GM21367 (cell line): ENCODE measurements around the gene DEXI.
"Not testable (repeated sequence)": the region's sequence is repeated elsewhere in the genome, so short reads cannot be mapped to it uniquely, and the experiment has no call there.

ENCODE experiments used
- ATAC-seq: cut with Tn5 transposase; IDR thresholded peaks from one replicate; pipeline ENCODE4 v1.9.1; 2021; ENCODE audit not compliant: unreplicated experiment

DEXI gene

DNA sequence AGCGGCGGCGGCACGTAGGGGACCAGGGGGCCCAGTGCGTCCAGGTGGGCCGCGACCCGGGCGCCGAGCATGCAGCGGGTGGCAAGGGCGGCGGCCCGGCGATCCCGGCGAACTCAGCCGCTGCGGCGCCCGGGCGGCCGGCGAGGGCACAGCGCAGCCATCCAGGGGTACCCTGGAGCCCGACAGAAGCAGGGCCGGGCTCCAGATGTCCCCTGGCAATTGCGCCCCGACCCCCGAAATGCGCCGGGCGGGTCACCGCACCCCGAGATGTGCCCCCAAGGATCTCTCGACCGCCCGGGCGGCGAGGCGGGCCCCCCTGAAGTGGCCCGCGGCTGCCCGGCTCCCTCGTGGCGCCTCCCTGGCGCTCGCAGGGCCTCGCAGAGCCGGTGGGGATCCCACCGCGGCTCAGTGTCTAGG is 325 bp downstream of the DEXI start:
- not testable (repeated sequence) for ATAC-seq

DNA sequence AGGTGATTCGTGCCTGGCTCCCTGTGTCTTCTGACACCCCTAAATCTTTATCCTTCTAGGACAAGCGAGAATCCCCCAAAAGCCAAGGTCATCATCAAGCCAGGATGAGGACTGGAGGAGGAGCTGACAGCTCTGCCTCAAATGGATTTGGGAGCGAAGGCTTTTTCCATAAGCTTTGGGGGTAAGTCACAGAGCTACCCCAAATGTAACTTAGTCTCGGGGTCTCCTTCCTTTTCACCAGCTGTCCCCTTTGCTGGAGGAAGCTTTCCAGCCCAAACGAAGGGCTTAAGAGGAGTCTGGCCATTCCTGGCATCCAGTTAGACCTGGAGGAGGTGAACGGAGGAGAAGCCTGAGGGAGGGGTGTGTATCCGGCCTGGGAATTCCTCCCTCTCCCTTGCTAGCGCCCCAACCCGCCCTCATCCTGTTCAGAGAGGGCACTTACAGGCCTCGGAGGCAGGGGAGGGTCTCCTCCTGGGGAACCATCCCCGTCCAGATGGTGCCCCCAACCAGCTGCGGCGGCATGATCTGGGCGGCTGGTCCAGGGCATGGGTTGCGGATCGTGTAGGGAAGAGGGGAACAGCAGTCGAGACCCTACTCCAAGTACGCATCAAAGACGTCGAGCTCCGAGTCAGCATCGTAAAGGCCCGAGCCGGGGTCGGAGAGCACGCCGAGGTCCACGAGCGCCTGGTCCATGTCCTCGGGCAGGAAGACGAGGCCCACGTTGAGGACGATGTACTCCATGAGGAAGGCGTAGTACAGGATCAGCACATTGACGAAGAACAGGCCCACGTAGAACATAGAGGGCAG is 938 bp downstream of the DEXI start:
- ATAC-seq, result no peak

DNA sequence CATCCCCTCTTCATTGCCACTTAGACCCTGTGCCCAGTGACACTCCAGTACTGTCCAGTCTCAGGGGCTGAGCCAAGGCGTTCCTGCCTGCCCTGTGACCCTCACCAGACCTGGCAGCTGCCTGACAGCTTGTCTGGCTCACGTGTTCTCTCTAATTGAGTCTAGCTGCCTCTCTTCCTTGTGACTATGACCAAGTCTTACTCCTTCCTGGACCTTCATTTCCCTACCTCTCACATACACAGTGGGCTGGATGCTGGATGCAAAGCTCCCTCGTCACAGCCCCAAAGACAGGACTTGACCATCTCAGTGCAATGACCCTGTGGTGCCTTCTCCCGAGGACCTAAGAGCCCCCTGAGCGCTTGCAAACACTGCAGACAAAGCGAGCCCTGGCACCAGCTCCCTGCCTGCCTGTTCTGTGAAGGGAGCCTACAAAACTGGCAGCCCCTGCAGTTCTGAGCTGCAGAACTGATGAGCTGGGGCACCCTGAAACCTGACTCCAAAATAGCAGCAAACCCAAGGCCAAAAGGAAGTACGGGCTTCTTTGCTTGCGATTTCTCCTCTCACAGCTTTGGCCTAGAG is 1.7 kb downstream of the DEXI start:
- ATAC-seq, result no peak

GRCh38 chr16:10939649-10940234 is 2.5 kb downstream of the DEXI start:
- no peak for ATAC-seq

DNA sequence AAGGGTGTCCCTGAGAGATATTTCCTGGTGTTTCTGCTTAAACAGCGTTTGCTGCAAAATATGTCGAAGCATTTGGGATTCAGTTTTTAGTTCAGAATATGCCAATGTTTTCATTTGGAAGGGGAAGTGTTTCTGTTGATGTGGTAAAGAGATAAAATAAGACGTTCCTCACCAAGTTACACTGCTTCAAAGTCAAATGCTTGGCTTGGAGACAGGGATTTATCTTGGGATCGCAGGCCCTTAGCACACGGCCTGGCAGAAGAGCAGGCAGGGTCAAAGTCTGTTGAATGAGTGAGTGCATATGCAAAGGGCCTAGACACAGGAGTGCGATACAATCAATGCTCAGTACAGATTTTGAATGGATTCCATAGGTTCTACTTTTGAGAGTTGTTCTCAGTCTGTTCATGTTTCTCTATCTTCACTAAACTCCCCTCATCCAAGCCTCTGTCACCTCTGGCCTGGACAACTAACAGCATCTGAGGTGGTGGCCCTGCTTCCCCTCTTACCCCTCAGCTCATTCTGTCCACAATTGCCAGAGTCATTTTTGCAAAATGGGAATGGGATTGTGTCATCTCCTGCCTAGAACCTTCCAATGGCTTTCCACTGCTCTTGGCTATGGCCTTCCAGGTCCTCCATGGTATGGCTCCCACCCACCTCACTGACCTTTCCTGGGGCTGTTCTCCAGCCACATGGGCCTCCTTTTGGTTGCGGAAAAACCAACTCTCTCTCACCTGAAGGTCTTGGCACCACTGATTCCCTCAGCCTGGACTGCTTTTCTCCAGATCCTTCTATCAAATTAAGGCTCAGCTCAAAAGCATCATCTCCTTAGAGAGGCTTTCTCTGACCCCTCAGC is 3.2 kb downstream of the DEXI start:
- ATAC-seq, result no peak

- ATAC-seq, result no peak
These were observed 3.9 kb downstream of the DEXI start for GRCh38 chr16:10938321-10938720.

GRCh38 chr16:10937068-10937859 is 5.0 kb downstream of the DEXI start:
- ATAC-seq, result no peak

DNA sequence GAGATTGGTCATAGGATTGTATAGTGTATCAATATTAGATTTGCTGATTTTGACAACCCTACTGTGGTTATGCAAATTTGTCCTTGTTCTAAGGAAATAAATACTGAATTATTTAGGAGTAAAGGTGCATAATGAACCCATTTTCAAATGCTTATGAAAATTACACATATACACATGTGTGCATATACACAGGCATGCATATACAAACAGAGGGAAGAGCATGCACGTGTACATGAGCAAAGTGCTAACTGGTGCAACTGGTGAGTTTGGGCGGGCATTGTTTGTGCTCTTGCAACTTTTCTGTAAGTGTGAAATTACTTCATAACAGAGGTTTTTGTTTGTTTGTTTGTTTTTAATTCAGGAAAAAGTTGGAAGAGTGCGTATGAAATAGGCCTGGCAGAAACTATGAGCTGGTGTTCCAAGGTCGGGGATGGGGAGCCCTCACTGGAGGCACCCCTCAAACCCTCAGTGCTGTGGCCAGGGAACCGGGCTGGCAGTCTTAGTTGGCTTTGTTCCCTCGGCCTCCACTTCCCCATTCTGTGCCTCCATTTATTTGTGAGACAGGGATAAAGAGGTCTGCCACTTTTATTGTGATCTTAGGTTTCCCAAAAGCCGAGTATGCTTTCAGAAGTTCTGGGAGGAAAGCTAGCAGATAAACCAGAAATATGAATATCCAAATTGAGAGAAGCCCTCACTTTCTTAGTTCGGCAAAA is 5.8 kb downstream of the DEXI start:
- no peak for ATAC-seq

- ATAC-seq, result no peak
These were observed 6.9 kb downstream of the DEXI start for GRCh38 chr16:10935226-10935915.

DNA sequence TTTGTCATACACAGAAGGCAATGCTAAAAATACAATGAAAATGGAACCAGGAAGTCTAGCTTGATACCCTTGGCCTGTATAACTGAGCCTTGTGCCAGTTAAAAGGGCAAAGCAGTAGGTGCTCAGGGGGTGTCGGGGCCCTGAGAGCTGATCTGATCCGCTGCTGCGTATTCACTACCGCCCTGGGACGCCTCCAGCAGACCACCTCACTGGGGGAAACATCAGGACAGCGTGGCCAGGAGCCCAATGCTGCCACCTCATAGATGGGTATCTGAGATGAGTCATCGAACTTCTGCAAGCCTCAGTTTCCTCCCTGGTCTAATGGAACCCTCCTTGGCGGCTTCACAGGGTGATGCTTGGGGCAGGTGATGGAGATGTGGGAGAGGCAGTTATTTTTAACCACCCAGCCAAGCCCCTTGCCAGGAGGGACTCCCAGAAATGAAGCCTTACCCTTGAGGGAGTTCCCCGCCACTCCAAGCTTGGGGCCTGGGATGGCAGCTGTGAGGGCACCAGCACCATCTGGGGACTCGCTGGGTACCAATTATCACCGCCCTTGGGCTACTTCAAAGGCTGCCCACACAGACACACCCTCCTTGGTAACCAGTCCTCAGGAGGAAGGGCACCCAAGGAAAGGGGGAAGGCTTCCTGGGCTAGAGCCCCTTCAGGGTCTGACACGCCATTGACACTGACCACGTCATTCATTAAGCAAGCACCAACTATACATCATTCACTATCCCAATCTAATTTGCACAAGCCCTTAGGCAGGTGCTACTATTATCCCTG is 7.8 kb downstream of the DEXI start:
- no peak for ATAC-seq

DNA sequence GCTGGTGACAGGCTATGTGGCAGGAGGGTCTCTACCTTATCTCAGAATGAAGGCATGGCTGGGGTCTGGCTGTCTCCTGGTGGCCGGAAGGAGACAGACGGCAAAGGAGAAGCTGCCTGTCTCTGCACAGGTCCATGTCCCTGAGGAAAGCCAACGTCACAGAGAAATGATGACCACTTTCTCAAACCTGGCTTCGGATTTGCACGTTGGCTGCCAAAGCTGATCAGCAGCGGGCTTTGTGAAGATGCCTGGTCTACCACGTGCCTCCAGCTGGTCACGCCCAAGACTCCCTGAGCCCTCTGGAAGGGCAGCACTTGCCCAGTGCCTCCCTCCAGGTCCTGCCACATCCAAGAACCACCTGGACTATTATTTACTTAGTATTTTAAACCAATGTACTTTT is 8.4 kb downstream of the DEXI start:
- ATAC-seq, result no peak

GRCh38 chr16:10932959-10933710 is 9.1 kb downstream of the DEXI start:
- no peak for ATAC-seq

- ATAC-seq, result no peak
These were observed 10.2 kb downstream of the DEXI start for GRCh38 chr16:10931977-10932632.

DNA sequence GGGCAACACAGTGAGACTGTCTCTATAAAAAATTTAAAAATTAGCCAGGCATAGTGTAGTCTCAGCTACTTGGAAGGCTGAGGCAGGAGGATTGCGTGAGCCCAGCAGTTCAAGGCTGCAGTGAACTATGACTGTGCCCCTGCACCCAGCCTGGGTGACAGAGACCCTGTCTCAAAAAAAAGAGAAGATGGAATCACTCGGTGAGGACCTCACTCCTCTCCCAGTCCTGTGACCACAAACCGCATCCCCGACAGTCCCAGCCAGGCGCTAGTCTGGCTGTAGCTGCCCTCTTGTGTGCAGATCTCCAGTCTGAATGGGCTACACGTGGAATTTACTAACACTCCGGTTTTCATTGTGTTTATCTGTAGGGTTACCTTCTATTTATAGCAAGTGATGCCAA is 11.1 kb downstream of the DEXI start:
- ATAC-seq, result no peak

- no peak for ATAC-seq
These were observed 11.5 kb downstream of the DEXI start for GRCh38 chr16:10930755-10931093.

DNA sequence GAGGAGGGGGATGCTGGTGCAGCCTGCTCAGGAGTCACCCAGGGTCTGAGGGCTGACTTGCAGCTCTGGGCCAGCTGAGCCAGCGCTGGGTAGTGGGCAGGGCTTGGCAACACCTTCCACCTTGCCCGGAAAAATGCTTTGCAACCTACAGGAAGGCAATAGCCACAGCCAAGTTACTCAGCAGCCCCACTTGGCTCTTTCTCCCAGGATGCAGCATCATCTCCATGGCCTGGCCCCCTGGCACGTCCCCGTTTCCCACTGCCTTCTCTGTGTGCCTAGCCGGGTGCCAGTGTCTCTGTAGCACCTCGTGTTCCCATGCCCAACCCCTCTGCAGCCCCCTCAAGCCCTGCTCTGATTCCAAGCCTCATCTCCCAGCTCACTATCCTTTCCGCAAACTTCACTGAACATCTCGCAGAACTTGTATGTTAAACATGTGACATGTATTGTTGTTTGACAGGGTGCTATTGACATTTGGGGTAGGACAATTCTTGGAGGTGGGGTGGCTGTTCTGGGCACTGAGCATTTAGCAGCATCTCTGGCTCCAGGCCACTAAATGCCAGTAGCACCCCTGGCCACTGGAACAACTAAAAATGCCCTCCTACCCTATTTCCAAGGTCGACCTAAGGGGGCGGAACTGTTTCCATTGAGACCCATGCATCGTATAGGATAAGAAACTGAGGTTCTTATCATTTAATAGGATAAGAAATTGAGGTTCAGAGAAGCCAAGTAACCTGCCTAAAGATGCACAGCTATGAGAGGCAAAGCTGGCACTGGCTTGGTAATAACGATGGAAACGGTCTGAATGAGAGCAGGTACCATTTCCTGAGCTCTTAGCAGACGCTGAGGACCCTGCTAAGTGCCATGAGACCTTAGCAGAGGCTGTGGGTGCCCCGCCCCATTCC is 12.2 kb downstream of the DEXI start:
- ATAC-seq, result no peak

DNA sequence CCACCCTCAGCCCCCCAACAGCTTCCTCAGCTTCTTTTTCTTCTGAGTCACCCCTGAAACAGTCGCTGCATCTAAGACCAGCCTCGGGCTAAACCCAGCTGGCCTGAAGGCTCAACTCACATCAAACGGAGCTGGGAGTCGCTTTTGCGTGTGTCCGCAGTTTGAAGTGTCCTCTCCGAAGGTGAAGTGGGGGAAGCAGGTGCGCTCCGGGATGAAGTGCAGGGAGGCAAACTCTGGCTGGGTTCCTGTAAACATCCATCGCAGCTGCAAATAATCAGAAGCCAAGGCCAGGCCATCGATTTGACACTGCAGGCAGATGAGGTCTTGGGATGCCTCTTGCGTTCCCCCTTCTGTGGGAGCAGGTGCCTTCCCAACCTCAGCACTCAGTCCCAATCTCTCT is 13.2 kb downstream of the DEXI start:
- not testable (repeated sequence) for ATAC-seq
